Esophagus (tissue), 2 donors: ENCODE measurements around the gene PCNT. TPM values are rescaled to one million over a fixed set of nuclear protein-coding genes. Genes with fewer than 3 reads are reported as not detected.

Source experiments
- H3K27ac ChIP-seq, 2 donors: one replicate each; pipeline ENCODE4 v1.5.1; 2013; ENCODE audit warnings: low read depth in 2 of 2, mild to moderate bottlenecking in 2 of 2, inconsistent platforms in 1 of 2, low read length in 1 of 2, moderate library complexity in 1 of 2
- H3K27me3 ChIP-seq, 2 donors: one replicate each; pipeline ENCODE4 v1.6.1; 2013; ENCODE audit warnings: low read length in 2 of 2, control low read depth in 1 of 2, mild to moderate bottlenecking in 1 of 2; ENCODE audit not compliant: insufficient read depth in 2 of 2, control insufficient read depth in 1 of 2
- H3K36me3 ChIP-seq, 2 donors: one replicate each; pipeline ENCODE4 v1.6.1; 2013; ENCODE audit warnings: low read length in 1 of 2; ENCODE audit not compliant: control insufficient read depth in 2 of 2, insufficient read depth in 2 of 2
- H3K4me1 ChIP-seq, 2 donors: one replicate each; pipeline ENCODE4 v1.6.1; 2013; ENCODE audit warnings: low read length in 1 of 2; ENCODE audit not compliant: control insufficient read depth in 2 of 2, insufficient read depth in 2 of 2
- H3K4me3 ChIP-seq, 2 donors: one replicate each; pipeline ENCODE4 v1.5.1; 2013; ENCODE audit warnings: low read length in 2 of 2, mild to moderate bottlenecking in 2 of 2, low read depth in 1 of 2, moderate library complexity in 1 of 2
- H3K9me3 ChIP-seq, 2 donors: one replicate each; pipeline ENCODE4 v1.6.1; 2013; ENCODE audit warnings: mild to moderate bottlenecking in 2 of 2, low read depth in 1 of 2, low read length in 1 of 2, moderate library complexity in 1 of 2; ENCODE audit not compliant: control insufficient read depth in 2 of 2, insufficient read depth in 1 of 2
- WGBS, 2 donors: extraction: QIAGEN DNeasy Blood & Tissue Kit; methylation state at CpG; one replicate each; pipeline ENCODE4 v1.1.7; 2013; 5-methylcytosine and 5-hydroxymethylcytosine counted together
- polyA plus RNA-seq, 2 donors: library from polyadenylated mRNA; stranded (reverse); fragments of 200-250 nt; gene quantifications; one replicate each; pipeline ENCODE4 v1.2.3, GENCODE V29; 2013
- donor health status: healthy with polysubstance abuse.
- donor health status: Bipolar disorder and iron deficiency.

Gene PCNT
- polyA plus RNA-seq, 2 donors, result 14.1 to 14.9 TPM

DNA sequence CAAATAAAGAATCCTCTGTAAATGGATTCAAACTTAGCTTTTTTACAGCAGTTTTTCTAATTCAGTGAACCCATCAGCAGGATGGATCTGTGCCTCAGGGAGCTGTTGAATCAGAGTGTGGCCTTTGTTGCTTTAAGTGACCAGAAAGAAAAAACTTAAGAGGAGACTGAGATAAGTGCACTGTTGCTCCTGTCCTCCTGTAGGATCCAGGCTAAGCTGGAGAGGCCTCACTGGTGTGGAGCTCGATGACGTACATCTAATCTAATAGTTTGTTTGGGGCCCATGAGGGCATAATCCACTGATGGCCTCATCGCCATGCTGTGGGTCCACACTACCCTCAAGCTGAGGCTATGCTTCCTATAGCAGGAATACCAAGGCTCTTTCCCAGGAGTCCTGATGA is 145.3 kb downstream of the PCNT start:
- H3K36me3 ChIP-seq, result peaks cover 2 to 3% of the 10 kb centered on the region in 2 donors
- H3K27me3 ChIP-seq, result no peaks in the 10 kb centered on the region
- no peaks in the 10 kb centered on the region for H3K9me3 ChIP-seq
- no peaks in the 10 kb centered on the region for H3K4me1 ChIP-seq
- H3K4me3 ChIP-seq, result no peak overlapping the region
- no peak overlapping the region for H3K27ac ChIP-seq
- WGBS, 2 donors, result 93 to 97% methylated on average over 3 of the region's 3 CpGs

DNA sequence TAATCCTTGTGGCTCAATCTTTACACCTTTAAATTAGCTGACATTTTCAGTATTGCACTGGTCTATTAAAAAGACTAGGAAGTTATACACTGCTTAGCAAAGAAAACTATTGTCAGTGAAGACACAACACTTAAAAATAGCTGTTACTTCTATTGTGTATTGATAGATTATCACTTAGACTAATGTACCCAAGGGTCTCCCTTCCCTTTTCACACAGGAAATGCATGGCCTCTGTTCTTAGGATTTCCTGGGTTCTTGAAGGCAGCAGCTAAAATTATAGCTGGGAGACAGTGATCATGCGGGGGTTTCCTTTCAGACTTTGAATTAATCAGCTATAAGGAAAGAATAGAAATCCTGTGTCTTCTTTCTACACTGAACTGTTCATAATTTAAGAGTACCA is 147.6 kb downstream of the PCNT start:
- Histone ChIP-seq H3K27ac (no peak overlapping the region), H3K36me3 (peaks cover 2 to 3% of the 10 kb centered on the region in 2 donors), H3K9me3 (no peaks in the 10 kb centered on the region), H3K4me3 (no peak overlapping the region), H3K4me1 (no peaks in the 10 kb centered on the region), H3K27me3 (no peaks in the 10 kb centered on the region)
- 88 to 93% methylated on average over 1 of the region's 1 CpG for WGBS, 2 donors

DNA sequence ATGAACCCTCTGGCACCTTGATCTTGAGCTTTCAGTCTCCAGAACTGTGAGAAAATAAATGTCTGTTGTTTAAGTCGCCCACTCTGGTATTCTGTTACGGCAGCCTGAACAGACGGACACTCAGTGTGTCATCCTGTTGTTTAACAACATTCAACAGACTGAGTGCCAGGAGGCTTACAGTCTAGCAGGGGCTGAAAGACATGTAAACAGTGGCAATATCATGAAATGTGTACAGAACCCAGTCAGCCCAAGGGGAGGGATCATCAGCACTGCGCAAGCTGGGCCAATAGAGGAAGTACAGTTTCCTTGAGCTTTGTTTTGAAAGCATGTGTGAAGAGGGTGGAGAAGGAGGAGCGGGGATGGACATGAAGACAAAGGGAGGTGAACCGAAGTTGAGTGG is 148.3 kb downstream of the PCNT start:
- Histone ChIP-seq H3K27me3 (no peaks in the 10 kb centered on the region), H3K27ac (no peak overlapping the region), H3K4me1 (no peaks in the 10 kb centered on the region), H3K4me3 (no peak overlapping the region), H3K36me3 (peaks cover 2 to 3% of the 10 kb centered on the region in 2 donors), H3K9me3 (no peaks in the 10 kb centered on the region)
- 81 to 83% methylated on average over 6 of the region's 6 CpGs for WGBS, 2 donors

GRCh38 chr21:46474382-46474781 is 150.4 kb downstream of the PCNT start:
- no peaks in the 10 kb centered on the region for H3K4me1 ChIP-seq
- H3K27ac ChIP-seq, result no peak overlapping the region
- H3K27me3 ChIP-seq, result no peaks in the 10 kb centered on the region
- peaks cover under 1 to 2% of the 10 kb centered on the region in 2 donors for H3K36me3 ChIP-seq
- no peak overlapping the region for H3K4me3 ChIP-seq
- no peaks in the 10 kb centered on the region for H3K9me3 ChIP-seq
- WGBS, 2 donors, result 92 to 97% methylated on average over 2 of the region's 2 CpGs

DNA sequence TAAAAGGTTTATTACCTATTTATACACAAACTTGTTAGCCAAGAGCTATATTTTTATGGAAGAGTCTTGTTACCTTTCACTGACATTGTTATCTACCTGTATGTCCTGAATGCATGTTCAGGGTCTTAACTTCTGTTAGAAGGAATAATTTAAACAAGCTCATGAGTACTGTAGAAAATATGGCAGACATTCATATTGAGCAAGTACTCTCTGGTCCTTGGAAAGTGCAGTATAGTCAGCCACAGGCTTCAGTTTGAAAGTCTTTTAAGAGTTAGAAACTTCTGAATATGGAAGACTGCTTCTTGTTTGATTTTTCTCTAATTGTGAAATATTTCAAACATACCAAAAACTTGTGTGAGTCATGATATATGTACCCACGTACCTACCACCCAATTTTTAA is 151.3 kb downstream of the PCNT start:
- no peaks in the 10 kb centered on the region for H3K9me3 ChIP-seq
- no peaks in the 10 kb centered on the region for H3K27me3 ChIP-seq
- 91 to 98% methylated on average over 1 of the region's 1 CpG for WGBS, 2 donors
- H3K4me3 ChIP-seq, result no peak overlapping the region
- H3K4me1 ChIP-seq, result no peaks in the 10 kb centered on the region
- H3K27ac ChIP-seq, result no peak overlapping the region
- H3K36me3 ChIP-seq, result peaks cover 0 to 2% of the 10 kb centered on the region in 2 donors

DNA sequence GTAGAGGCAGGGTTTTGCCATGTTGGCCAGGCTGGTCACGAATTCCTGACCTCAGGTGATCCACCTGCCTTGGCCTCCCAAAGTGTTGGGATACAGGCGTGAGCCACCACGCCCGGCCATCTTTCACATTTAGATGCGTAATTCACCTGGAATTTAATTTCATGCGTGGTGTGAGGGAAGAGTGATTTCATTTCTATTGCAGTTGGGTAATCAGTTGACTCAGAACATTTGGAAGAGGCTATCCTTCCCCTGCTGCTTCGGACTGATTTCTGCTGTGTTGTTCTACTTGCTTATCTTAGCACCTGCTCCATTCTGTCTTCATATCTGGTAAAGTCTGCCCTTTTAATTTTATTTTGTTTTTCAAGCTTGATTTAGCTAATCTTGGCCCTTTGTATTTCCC is 153.8 kb downstream of the PCNT start:
- H3K4me3 ChIP-seq, result no peak overlapping the region
- H3K4me1 ChIP-seq, result peaks cover 0 to 1% of the 10 kb centered on the region in 2 donors
- no peaks in the 10 kb centered on the region for H3K27me3 ChIP-seq
- H3K9me3 ChIP-seq, result no peaks in the 10 kb centered on the region
- H3K36me3 ChIP-seq, result peaks cover 0 to 5% of the 10 kb centered on the region in 2 donors
- 77% methylated on average over 7 of the region's 7 CpGs for WGBS, 2 donors
- no peak overlapping the region for H3K27ac ChIP-seq

DNA sequence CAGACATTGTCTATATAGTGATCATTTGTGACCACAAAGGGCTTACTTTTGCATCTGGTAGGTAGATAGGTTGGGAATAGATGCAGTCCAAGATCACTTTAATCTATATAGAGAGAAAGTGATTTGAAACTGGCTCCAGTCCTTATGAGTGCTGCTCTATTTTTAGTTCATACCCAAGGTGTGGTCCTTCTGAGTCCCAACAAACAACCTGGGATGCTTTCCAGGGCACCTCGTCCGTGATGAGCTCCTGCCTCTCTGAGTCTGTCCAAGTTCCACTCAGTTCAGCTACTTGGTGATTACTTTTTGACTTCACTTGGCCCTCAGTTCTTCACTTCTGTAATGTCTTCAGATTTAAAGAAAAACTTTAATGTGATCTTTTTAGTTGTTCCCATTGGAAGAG is 155.0 kb downstream of the PCNT start:
- Histone ChIP-seq H3K4me1 (peaks cover 0 to 3% of the 10 kb centered on the region in 2 donors), H3K36me3 (peaks cover 0 to 5% of the 10 kb centered on the region in 2 donors), H3K4me3 (no peak overlapping the region), H3K27ac (no peak overlapping the region), H3K27me3 (no peaks in the 10 kb centered on the region), H3K9me3 (no peaks in the 10 kb centered on the region)
- WGBS, 2 donors, result 37 to 57% methylated on average over 2 of the region's 2 CpGs

GRCh38 chr21:46480466-46480865 is 156.5 kb downstream of the PCNT start:
- 83 to 97% methylated on average over 5 of the region's 5 CpGs for WGBS, 2 donors
- Histone ChIP-seq H3K27me3 (no peaks in the 10 kb centered on the region), H3K36me3 (peaks cover 2 to 5% of the 10 kb centered on the region in 2 donors), H3K4me3 (no peak overlapping the region), H3K9me3 (no peaks in the 10 kb centered on the region), H3K27ac (no peak overlapping the region), H3K4me1 (peaks cover 0 to 3% of the 10 kb centered on the region in 2 donors)

DNA sequence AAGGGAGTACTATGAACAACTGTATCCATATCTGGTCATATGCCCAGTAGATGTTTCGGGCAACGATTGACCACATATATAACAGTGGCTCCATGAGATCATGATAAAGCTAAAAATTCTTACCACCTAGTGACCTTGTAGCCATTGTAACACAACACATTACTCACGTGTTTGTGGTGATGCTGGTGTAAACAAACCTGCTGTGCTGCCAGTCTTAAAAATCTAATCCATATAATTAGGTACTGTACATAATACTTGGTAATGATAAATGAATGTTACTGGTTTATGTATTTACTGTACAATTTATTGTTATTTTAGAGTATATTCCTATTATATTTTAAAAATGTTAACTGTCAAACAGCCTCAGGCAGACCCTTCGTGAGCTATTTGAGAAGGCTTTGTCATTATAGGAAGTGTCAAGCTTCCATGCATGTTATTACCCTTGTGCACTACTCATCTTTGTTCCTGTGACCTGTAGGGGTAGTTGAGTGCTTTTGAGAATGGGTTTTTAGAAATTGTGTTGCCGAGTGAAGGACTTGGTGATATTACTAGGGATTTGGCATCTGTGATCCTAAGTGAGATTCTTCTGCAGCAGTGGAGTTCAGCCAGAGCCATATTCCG is 158.4 kb downstream of the PCNT start:
- Histone ChIP-seq H3K4me1 (peaks cover 0 to 3% of the 10 kb centered on the region in 2 donors), H3K27ac (no peak overlapping the region)
- WGBS, 2 donors, result 86 to 89% methylated on average over 6 of the region's 6 CpGs

DNA sequence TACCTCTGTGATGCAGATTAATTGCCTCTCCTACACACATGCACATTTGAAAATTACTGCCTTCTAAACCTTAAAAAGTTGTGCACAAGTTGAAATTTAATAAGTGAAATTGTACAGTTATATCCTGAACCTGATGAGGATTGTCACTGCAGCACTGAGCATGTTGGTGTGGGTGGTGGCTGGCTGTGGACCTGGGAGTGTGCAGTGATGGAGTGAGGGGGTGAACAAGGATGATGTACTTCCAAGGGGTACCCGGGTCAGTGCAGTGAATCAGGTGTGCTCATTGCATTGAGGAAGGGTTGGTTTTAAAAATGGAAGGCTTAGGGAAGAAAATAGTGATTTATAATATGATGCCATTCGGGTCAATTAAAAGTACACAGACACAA is 158.9 kb downstream of the PCNT start:
- no peak overlapping the region for H3K4me3 ChIP-seq
- no peaks in the 10 kb centered on the region for H3K27me3 ChIP-seq
- H3K9me3 ChIP-seq, result no peaks in the 10 kb centered on the region
- no peak overlapping the region for H3K27ac ChIP-seq
- peaks cover 0 to 3% of the 10 kb centered on the region in 2 donors for H3K4me1 ChIP-seq
- 86 to 93% methylated on average over 2 of the region's 2 CpGs for WGBS, 2 donors
- H3K36me3 ChIP-seq, result peaks cover 2 to 8% of the 10 kb centered on the region in 2 donors

More for the DNA sequence above, 158.4 kb downstream of the PCNT start:
- no peaks in the 10 kb centered on the region for H3K27me3 ChIP-seq
- no peaks in the 10 kb centered on the region for H3K9me3 ChIP-seq
- no peak overlapping the region for H3K4me3 ChIP-seq
- H3K36me3 ChIP-seq, result peaks cover 2 to 8% of the 10 kb centered on the region in 2 donors
